ENCODE results near the gene SLC16A4.
"Not testable (repeated sequence)": the region's sequence is repeated elsewhere in the genome, so short reads cannot be mapped to it uniquely, and the experiment has no call there.

SLC16A4 gene

DNA sequence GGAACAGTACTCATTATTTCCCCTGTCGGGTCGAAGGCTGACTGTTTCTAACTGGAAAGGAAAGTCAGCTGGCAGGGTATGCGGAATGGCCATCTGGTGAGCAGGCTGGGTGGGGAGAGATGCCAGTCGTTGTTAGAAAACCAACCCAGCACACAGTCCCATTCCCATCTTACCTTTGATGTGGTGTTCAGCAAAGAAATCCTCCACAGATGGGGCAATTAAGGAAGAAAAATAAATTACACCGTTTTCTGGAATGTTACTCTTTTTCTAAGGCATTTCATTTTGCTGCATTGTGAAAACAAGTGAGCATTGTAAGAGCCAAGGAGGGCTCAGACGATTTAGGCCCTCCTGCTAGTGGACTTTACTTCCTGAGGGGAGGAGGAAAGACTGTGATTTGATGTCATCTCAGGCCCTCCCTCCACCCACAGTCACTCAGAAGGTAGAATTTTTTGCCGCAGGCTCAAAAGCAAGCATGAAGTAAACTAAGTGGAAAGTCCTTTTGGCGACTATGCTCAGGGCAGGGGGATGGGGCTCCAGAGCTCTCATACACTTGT, at the start of gene SLC16A4:
TSS of gene SLC16A4 (minus strand) at position 335 of the 554 bp plus-strand sequence. CDS start 1,703 bp downstream, outside the sequence.
- no peak for DNase-seq (ENCODE audit: low spot score)

- not testable (repeated sequence) for DNase-seq (ENCODE audit: low spot score)
These were observed 49.0 kb upstream of the SLC16A4 start for GRCh38 chr1:110439873-110440272.

GRCh38 chr1:110438893-110439292, 48.1 kb upstream of the SLC16A4 start:
- no peak for DNase-seq (ENCODE audit: low spot score)

- not testable (repeated sequence) for DNase-seq (ENCODE audit: low spot score)
These were observed 46.9 kb upstream of the SLC16A4 start for GRCh38 chr1:110437645-110438299.

DNA sequence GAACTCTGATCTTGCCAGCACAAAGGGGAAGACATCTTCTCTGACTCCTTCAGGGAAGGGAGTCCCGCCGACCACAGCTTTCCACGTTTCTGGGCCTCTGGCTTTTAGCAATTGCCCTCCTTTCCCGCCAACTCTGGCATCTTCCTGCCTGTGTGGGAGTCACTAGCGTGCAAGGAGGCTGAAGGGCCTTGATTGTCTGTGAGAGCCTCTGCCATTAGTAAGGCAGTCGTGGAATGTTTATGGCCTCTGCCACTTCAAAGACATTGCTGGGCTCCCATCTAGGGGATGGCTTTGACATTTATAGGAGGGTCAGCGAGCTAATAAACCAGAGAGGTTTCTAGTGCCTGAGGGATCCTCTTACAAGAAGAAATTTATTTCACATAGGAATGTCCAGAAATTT, 45.8 kb upstream of the SLC16A4 start:
- no peak for DNase-seq (ENCODE audit: low spot score)

- no peak for DNase-seq (ENCODE audit: low spot score)
These were observed 44.1 kb upstream of the SLC16A4 start for GRCh38 chr1:110434946-110435345.

GRCh38 chr1:110433803-110434202, 43.0 kb upstream of the SLC16A4 start:
- DNase-seq (ENCODE audit: low spot score): no peak

GRCh38 chr1:110433213-110433612, 42.4 kb upstream of the SLC16A4 start:
- DNase-seq (ENCODE audit: low spot score): no peak

DNA sequence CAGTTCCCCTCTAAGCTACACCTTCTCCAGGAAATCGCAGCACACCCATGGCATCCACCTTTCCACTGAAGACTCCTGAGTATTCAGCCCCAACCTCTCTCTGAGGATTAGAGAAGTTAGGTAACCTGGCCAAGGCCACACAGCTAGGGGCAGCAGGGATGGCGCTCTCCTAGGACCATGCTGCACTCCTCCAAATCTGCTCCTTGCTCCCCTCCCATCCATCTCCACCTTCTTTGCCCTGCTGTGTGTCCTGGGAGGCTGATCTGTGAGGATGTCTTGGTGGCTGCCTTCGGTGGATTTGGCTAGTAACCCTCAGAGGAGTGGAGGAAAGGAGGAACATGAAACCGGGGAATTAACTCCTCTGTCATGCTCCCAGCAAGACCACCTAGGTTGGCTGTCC, 40.1 kb upstream of the SLC16A4 start:
- no peak for DNase-seq (ENCODE audit: low spot score)

DNA sequence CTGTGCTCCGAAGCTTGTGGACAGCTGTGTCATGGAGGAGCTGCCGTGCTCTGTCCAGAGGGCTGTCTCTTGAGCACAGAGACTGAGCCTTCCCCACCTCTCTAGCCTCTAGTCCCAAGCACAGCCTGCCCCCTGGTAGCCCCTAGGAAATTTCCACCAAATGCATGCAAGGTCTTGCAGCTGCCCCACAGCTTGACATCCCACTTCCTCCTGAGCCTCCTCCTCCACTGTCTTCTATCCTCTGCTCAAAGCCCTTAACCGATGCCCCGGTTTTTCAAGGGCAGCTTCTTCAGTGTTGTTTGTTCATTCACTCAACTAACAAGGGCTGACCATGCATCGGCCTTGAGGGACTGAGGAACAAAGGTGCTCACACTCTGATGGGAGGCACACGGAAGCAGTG, 39.5 kb upstream of the SLC16A4 start:
- DNase-seq (ENCODE audit: low spot score): no peak

GRCh38 chr1:110428946-110429345, 38.1 kb upstream of the SLC16A4 start:
- DNase-seq (ENCODE audit: low spot score): no peak

- DNase-seq (ENCODE audit: low spot score): no peak
These were observed 36.0 kb upstream of the SLC16A4 start for GRCh38 chr1:110426854-110427253.

DNA sequence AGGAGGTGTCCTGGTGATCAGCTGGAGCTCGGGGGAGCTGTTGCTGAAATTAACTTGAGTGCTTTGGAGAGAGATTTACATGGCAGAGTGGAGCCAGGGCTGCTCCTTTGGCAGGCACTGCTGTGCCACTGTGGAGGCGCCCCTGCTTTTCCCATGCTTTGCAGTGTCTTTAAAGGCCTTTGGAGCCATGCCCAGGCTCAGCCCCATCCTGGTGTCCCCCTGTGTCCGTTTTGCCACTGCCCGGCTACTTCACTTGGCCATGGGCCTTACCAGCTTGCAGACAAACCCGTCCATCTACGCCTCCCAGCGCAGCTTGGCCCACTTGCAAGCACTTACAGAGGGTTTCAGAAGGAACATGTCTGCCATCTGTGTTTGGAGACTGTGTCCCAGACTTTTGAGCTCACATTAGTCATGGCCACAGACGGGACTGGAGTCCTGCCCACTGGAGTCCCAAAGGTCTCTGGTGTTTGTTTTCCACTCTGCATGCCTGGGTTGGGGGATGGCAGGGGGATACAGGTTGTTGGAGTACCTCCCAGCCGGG, 34.9 kb upstream of the SLC16A4 start:
- DNase-seq (ENCODE audit: low spot score): no peak

- no peak for DNase-seq (ENCODE audit: low spot score)
These were observed 34.1 kb upstream of the SLC16A4 start for GRCh38 chr1:110424699-110425611.

DNA sequence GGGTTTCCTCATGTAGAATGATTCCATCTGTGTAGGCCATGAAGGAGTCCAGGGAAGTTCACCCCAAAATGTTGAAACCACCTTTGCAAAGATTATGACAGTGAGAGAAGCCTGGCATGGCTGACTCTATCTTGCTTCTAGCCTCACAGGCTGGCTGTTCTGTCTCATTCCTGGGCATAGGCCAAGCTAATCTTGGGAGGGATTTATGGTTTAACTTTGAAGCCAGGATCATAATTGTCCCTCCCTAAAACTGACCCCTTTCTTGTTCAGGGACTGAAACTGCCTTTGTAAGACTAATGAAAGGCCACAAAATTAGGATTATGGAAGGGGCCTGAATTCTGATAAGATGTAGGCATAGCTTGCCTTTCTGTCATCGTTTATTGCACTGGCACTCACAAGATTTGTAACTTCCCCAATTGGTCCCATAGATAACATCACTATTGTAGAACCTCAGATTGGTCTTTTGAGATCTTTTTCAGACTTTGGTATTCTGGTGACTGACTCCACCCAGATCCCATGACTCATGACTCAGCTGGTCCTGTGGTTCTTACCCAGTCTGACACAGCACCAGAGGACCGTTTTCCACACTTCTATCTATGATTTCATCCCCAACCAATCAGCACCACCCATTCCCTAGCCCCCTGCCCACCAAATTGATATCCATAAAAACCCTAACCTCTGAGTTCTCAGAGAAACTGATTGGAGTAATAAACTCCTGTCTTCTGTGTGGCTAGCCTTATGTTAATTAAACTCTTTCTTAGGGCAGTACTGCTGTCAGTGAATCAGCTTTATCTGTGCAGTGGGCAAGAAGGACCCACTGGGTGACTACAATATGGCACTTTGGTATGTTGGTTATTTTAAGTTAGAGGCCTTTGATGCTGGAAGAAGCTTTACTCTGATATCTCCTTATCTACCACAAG, 30.3 kb upstream of the SLC16A4 start:
- DNase-seq (ENCODE audit: low spot score): no peak

DNA sequence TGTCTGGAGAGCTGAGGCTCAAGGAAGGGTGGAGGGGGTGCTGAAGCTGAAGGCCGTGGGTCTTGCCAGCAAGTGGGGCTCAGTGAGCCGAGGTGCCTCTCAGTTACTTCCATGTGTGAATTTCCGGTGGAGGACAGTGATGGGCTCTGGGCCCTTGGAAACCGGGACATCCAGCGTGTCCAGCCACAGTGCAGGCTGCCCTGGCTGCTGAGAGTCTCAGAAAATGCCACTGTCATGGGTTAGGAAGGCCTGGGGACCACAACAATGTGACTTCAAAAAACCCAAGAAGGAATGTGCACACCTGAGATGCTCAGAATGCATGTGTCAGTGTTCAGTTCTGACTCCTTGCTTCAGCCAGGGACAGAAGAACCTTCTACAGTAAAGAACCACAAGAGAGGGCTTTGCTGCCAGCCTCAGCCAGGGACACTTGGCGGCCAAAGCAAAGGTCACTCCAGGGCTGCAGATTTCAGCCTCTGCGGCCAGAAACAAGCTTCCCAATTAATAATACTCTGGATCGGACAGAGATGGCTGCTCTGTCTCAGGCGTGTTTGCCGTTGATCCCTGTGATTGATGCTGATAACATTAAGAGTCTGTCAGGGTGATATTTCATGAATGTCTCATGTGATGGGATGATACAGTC, 29.3 kb upstream of the SLC16A4 start:
- DNase-seq (ENCODE audit: low spot score): no peak

GRCh38 chr1:110418729-110419128, 27.9 kb upstream of the SLC16A4 start:
- no peak for DNase-seq (ENCODE audit: low spot score)

DNA sequence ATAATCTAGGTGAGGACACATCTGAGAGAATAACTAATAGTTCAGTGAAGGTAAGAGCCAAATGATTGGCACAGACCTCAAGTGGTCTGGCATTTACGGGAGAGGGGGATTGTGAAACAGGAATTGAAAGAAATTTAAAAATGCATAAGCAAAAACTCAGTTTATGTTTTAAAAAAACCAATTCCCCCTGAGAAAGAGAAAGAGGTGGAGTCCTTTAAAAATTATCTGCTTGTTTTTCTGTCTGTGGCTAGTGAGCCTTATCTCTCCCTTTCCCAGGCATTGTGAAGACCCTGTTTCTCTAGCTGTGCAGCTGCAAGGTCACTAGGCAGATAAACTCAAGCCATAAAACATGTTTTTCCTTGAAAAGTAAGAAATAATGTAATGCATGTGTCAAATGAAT, 22.2 kb upstream of the SLC16A4 start:
- DNase-seq (ENCODE audit: low spot score): not testable (repeated sequence)

DNA sequence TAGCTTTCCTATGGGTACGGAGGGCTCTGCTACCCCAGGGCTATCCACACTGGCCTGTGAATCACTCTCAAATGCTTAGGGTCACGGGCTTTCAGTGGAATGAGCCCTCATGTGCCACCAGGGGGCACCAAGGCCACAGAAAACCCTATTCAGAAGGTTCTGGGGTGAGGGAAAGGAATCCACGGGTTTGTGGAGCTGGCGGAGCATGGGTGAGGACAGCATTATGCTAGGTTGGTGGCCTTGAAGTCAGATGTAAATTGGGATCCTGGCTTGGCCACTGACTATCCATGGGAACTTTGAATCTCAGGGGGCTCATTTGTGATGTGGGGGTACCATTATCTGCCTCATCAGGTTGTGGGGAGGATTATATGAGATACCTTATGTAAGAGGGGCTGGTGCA, 21.8 kb upstream of the SLC16A4 start:
- DNase-seq (ENCODE audit: low spot score): peak; percentile 53

GRCh38 chr1:110411173-110411735, 20.4 kb upstream of the SLC16A4 start:
- DNase-seq (ENCODE audit: low spot score): no peak

DNA sequence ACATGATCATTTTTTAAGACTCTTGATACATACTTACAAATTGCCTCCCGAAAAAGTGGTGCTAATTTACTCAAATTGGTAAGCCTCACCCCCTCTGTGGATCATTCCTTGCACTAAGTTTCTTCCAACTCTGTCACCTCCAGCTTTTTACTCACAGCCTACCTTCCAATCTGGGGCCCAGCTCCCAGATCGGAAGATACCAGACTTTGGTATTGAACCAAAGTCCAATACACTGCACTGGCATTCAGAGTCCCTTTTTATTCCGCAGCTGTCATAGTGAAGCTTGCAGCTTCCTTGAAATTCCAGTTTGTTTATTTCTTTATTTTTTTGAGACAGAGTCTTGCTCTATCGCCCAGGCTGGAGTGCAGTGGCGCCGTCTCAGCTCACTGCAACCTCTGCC, 18.5 kb upstream of the SLC16A4 start:
- DNase-seq (ENCODE audit: low spot score): no peak
